ENCODE results near the gene SORCS3.

SORCS3 gene

GRCh38 chr10:104844073-104844472, 203.0 kb downstream of the SORCS3 start:
- Mint-ChIP-seq H3K9me3 (no peaks in the 10 kb centered on the region), H3K4me3 (no peak overlapping the region), H3K4me1 (no peaks in the 10 kb centered on the region), H3K36me3 (ENCODE audit: low read depth) (no peaks in the 10 kb centered on the region), H3K27ac (no peak overlapping the region), H3K27me3 (ENCODE audit: low read depth, poor library complexity) (peaks cover 15% of the 10 kb centered on the region)
- no peak for TF ChIP-seq CTCF (IDR thresholded peaks at IDR 0.05)
- no peak for DNase-seq

GRCh38 chr10:104850023-104850422, 208.9 kb downstream of the SORCS3 start:
- Mint-ChIP-seq H3K9me3 (no peaks in the 10 kb centered on the region), H3K36me3 (ENCODE audit: low read depth) (no peaks in the 10 kb centered on the region), H3K27ac (no peak overlapping the region), H3K4me3 (no peak overlapping the region), H3K4me1 (no peaks in the 10 kb centered on the region), H3K27me3 (ENCODE audit: low read depth, poor library complexity) (peaks cover 10% of the 10 kb centered on the region)
- TF ChIP-seq CTCF (IDR thresholded peaks at IDR 0.05) = no peak
- no peak for DNase-seq

- no peaks in the 10 kb centered on the region for H3K36me3 Mint-ChIP-seq (ENCODE audit: low read depth)
- H3K4me3 Mint-ChIP-seq = no peak overlapping the region
- TF ChIP-seq CTCF (IDR thresholded peaks at IDR 0.05) = no peak
- no peak overlapping the region for H3K27ac Mint-ChIP-seq
- H3K27me3 Mint-ChIP-seq (ENCODE audit: low read depth, poor library complexity) = peaks cover 19% of the 10 kb centered on the region
- no peaks in the 10 kb centered on the region for H3K9me3 Mint-ChIP-seq
- no peak for DNase-seq
- H3K4me1 Mint-ChIP-seq = no peaks in the 10 kb centered on the region
These were observed 227.0 kb downstream of the SORCS3 start for GRCh38 chr10:104867966-104868598.

GRCh38 chr10:104872691-104873090, 231.6 kb downstream of the SORCS3 start:
- H3K27me3 Mint-ChIP-seq (ENCODE audit: low read depth, poor library complexity) = peaks cover 14% of the 10 kb centered on the region
- no peak for TF ChIP-seq CTCF (IDR thresholded peaks at IDR 0.05)

GRCh38 chr10:104873161-104873560, 232.1 kb downstream of the SORCS3 start:
- TF ChIP-seq CTCF (IDR thresholded peaks at IDR 0.05) = no peak

More at GRCh38 chr10:104872691-104873090, 231.6 kb downstream of the SORCS3 start:
- no peak for DNase-seq
- Mint-ChIP-seq H3K4me3 (no peak overlapping the region), H3K9me3 (no peaks in the 10 kb centered on the region), H3K36me3 (ENCODE audit: low read depth) (no peaks in the 10 kb centered on the region), H3K4me1 (no peaks in the 10 kb centered on the region), H3K27ac (no peak overlapping the region)

GRCh38 chr10:104875561-104875960, 234.5 kb downstream of the SORCS3 start:
- H3K4me1 Mint-ChIP-seq = no peaks in the 10 kb centered on the region
- no peak overlapping the region for H3K27ac Mint-ChIP-seq
- no peak for TF ChIP-seq CTCF (IDR thresholded peaks at IDR 0.05)
- no peak overlapping the region for H3K4me3 Mint-ChIP-seq
- H3K27me3 Mint-ChIP-seq (ENCODE audit: low read depth, poor library complexity) = peaks cover 13% of the 10 kb centered on the region
- H3K9me3 Mint-ChIP-seq = no peaks in the 10 kb centered on the region
- no peak for DNase-seq
- H3K36me3 Mint-ChIP-seq (ENCODE audit: low read depth) = no peaks in the 10 kb centered on the region

More at GRCh38 chr10:104873161-104873560, 232.1 kb downstream of the SORCS3 start:
- peaks cover 14% of the 10 kb centered on the region for H3K27me3 Mint-ChIP-seq (ENCODE audit: low read depth, poor library complexity)
- no peaks in the 10 kb centered on the region for H3K36me3 Mint-ChIP-seq (ENCODE audit: low read depth)
- no peak for DNase-seq
- no peak overlapping the region for H3K4me3 Mint-ChIP-seq
- H3K27ac Mint-ChIP-seq = no peak overlapping the region
- no peaks in the 10 kb centered on the region for H3K4me1 Mint-ChIP-seq
- no peaks in the 10 kb centered on the region for H3K9me3 Mint-ChIP-seq
